NB4 (cell line): ENCODE results near the gene AKR7A3.

Experiments used
- CTCF ChIP-seq: IDR thresholded peaks from one replicate; pipeline ENCODE4 v1.5.1; 2012; ENCODE audit warnings: low read depth, low read length
- MYC ChIP-seq: IDR thresholded peaks from 2 replicates; pipeline ENCODE4 v1.6.1; 2011; ENCODE audit warnings: low read depth, low read length
- POLR2A ChIP-seq: IDR thresholded peaks from 2 replicates; pipeline ENCODE4 v1.6.1; 2011; ENCODE audit warnings: mild to moderate bottlenecking; ENCODE audit not compliant: insufficient read length; ENCODE audit errors: extremely low read depth

GRCh38 chr1:19319196-19319595, 30.6 kb upstream of the AKR7A3 start:
- no peak for TF ChIP-seq POLR2A
- no peak for TF ChIP-seq CTCF
- no peak for TF ChIP-seq MYC
